Activated CD4-positive, alpha-beta T cell treated with anti-CD3 and anti-CD28 coated beads, Interleukin-10, Interleukin-2, amounts not matched to agents 100 ng/mL and 50 ng/mL, durations not matched to agents 16 hours and 8 hours (primary cell): ENCODE results near the gene TRERF1.
A peak's percentile ranks its signal among the peaks of the same experiment; 100 is the strongest.
"Not testable (repeated sequence)": the region's sequence is repeated elsewhere in the genome, so short reads cannot be mapped to it uniquely, and the experiment has no call there.

ENCODE experiments used
- DNase-seq: peaks from one replicate; pipeline ENCODE4 v3.0.0-alpha.2; 2020

TRERF1 gene, protein sequence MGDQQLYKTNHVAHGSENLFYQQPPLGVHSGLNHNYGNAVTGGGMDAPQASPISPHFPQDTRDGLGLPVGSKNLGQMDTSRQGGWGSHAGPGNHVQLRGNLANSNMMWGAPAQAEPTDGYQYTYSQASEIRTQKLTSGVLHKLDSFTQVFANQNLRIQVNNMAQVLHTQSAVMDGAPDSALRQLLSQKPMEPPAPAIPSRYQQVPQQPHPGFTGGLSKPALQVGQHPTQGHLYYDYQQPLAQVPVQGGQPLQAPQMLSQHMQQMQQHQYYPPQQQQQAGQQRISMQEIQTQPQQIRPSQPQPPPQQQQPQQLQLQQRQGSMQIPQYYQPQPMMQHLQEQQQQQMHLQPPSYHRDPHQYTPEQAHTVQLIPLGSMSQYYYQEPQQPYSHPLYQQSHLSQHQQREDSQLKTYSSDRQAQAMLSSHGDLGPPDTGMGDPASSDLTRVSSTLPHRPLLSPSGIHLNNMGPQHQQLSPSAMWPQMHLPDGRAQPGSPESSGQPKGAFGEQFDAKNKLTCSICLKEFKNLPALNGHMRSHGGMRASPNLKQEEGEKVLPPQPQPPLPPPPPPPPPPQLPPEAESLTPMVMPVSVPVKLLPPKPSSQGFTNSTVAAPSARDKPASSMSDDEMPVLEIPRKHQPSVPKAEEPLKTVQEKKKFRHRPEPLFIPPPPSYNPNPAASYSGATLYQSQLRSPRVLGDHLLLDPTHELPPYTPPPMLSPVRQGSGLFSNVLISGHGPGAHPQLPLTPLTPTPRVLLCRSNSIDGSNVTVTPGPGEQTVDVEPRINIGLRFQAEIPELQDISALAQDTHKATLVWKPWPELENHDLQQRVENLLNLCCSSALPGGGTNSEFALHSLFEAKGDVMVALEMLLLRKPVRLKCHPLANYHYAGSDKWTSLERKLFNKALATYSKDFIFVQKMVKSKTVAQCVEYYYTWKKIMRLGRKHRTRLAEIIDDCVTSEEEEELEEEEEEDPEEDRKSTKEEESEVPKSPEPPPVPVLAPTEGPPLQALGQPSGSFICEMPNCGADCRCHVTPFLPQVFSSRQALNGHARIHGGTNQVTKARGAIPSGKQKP (N-terminal part only)

GRCh38 chr6:42451333-42452170 is at the start of gene TRERF1:
Gene TRERF1, minus strand, starts transcription at chr6:42451926. Its CDS starts 182,336 bp downstream, at chr6:42269590.
- DNase-seq: peak; percentile 74

GRCh38 chr6:42498473-42499128 is 46.9 kb upstream of the TRERF1 start:
- no peak for DNase-seq

DNA sequence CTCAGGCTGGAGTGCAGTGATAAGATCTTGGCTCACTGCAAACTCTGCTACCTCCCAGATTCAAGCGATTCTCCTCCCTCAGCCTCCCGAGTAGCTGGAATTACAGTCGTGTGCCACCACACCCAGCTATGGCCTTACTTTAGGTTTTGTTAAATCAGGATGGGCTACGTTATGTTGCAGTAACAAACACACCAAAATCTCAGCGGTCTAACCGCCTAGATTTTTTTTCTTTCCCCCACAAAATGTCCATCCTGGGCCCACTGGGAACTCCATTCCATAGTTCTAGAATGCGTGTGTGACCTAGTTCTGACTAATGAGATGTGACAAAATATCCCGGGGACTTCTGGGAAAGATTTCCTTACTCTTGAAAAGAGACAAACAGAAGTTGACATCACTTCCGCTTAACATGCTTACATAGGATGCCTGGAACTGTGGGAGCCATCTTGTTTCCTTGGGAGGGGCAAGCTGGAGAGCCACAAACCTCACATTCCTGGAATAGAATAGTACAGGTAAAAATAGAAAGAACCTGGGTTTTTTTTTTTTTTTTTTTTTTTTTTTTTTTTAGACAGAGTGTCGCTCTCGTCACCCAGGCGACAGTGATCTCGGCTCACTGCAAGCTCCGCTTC is 42.3 kb upstream of the TRERF1 start:
- DNase-seq: no peak

DNA sequence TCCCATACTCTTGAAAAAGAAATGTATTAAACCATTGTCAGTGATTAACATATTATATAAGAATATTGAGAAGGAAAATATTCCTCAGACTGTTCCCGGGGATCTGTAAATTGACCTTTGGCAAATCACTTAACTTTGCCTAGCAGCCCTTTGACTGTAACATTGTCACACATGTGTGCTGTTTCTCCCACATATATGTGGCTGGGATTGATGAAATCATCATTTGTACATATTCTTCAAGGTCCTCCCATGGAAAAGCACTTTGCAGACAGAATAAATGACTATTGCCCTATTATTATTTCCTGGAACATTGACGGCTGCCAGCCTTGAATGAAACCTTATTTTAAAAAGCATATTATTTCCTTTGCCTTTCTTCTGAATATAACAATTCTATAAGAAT is 36.4 kb upstream of the TRERF1 start:
- no peak for DNase-seq

DNA sequence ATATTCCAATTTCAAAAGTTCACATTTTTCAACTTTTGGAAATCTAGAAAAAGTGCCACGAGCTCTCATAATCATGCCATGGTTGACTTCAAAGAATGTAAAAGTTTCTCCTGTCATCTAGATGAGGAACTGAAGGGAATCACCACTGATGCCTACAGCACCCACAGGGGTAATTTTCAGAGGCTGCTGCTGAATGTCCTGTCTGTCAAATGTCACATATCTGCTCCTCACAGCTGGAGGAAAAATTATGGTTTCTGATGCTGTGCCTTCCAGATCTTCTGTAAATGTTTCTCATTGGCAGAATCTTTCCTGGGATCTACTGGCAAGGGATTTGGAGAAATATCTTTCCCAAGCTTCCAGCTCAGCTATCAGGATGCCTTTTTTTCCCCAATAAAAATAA is 32.5 kb upstream of the TRERF1 start:
- DNase-seq: no peak

DNA sequence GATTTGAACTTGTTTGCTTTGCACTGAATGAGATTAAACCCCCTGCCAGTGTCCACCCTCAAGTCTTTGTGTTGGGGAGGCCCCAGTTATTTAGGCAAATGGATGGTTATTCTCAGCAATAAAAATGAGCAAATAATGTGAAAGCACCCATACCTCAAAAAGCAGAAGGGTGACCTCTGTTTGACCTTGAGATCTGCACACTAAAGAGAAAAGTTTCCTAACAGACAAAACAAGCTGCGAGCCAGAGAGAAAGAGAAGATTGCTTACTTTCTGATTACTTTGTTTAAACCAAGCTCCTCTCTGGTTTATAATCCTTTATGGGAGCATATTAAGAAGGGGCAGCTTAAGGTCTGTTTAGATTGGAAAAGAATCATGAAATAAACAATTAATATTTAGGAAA is 30.4 kb upstream of the TRERF1 start:
- no peak for DNase-seq

DNA sequence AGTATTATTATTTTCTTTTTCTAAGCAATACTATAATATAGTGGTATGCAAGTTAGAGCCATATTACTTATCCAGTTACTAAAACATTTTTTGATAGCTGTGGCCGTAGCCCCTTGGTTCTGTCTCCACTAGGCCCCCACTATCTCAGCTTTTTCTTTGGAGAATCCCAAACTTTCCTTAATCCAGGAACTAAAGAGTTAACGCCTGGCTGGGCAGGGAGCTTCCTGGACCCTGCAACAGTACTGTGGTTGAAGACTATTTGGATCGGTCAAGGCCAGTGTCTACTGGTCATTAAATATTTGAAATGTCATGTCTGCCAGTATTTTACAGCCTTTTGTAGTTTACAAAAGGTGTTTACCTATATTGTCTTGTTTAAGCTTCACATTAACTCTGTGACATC is 20.0 kb upstream of the TRERF1 start:
- no peak for DNase-seq

GRCh38 chr6:42471142-42471541 is 19.4 kb upstream of the TRERF1 start:
- DNase-seq: no peak

DNA sequence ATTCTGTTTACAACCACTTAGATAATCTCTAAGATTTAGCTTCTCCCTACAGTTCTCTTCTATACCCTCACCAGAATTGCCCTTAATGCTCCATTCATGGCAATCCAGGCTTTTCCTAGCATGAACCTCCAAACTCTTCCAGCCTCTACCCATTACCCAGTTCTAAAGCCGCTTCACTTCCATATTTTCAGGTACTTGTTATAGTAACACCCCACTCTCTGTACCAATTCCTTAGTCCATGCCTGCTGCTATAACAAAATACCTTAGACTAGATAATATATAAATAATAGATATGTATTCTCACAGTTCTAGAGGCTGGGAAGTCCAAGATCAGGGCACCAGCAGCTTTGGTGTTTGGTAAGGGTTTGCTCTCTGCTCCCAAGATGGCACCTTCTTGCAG is 16.5 kb upstream of the TRERF1 start:
- no peak for DNase-seq

- DNase-seq: no peak
These were observed 15.9 kb upstream of the TRERF1 start for GRCh38 chr6:42467651-42468050.

GRCh38 chr6:42466470-42466869 is 14.7 kb upstream of the TRERF1 start:
- not testable (repeated sequence) for DNase-seq

DNA sequence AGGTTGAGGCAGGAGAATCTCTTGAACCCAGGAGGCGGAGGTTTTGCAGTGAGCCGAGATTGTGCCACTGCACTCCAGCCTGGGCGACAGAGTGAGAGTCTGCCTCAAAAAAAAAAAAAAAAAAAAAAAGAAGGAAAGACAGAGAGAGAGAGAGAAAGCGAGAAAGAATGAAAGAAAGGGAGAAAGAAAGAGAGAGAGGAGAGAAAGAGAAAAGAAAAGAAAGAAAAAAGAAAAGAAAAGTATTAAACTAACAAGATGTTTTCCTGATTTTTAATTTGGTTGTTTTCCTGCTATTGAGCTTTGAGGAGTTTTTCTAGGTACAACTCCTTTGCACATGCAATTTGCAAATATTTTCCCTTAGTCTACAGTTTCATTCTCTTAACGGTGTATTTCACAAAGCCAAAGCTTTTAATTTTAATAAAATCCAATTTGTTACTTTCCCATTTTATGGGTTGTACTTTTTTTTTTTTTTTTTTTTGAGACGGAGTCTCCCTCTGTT is 10.8 kb upstream of the TRERF1 start:
- no peak for DNase-seq

GRCh38 chr6:42460883-42461282 is 9.2 kb upstream of the TRERF1 start:
- DNase-seq: no peak

DNA sequence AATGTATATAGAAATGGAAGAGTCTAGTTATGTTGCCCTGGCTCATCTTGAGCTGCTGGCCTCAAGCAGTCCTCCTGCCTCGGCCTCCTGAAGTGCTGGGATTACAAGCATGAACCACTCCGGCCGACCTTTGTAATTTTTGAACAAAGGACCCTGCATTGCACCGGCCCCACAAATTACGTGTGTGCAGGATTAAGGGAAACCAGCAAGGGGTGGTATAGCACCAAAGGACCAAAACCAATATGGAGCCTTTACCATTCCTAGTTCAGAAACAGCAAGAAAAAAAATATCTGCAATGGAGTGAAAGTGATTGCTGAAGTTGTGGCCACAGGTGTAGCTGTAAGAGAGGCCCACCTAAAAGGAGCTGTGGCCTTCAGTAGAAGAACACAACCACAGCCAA is 8.2 kb upstream of the TRERF1 start:
- DNase-seq: no peak

DNA sequence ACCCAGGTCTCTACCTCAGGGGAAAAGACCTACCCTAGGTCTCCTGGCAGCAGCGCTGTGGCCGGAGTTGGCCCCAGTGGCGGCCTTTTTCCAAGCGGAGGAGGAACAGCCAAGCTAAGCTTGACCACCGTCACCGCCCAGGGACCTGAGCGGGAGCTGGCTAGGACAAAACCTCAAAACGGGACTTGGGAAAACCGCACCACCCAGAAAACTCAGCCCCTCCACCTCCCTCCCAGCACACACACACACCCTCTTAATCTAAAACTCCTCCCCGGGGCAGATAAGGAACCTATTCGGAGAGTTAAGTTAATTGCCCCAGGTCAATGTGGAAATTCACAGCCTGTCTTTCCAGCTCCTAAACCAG is 2.7 kb upstream of the TRERF1 start:
- DNase-seq: no peak

DNA sequence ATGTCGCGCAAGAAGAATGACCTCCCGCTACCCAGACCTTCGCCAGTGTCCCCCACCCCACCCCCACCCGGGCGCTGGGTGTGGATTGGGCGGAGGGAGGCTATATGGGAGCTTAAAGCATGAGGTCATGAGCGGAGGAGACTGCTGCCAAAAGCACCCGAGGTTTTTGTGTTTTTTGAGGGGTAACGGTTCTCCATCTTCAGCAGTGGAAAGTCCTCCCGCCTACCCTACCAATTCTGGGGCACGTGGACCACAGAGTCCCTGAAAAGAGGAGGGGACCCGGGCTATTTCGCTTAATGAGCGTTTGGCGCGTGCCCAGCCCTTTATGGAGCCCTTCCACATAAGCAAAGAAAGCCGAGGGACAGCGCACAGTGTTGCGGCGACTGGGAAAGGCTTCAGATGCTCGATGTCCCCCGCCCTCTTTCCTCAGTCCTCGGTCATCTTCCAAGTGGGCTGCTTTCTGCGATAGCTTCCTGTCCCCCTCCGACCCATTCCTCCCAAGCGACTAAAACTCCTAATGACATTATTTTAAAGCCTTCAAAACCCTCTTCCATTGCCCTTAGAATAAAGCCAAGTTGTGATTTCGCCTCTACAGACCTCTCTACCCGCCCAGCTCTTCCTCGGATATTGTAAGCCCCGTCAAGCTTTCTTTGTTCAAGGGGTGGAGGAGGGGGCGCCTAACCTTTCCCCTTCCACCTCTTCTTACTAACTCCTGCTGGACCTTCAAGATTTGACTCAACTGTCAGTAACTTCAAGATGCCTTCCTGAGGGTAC is 2.1 kb upstream of the TRERF1 start:
- DNase-seq: peak; percentile 26

DNA sequence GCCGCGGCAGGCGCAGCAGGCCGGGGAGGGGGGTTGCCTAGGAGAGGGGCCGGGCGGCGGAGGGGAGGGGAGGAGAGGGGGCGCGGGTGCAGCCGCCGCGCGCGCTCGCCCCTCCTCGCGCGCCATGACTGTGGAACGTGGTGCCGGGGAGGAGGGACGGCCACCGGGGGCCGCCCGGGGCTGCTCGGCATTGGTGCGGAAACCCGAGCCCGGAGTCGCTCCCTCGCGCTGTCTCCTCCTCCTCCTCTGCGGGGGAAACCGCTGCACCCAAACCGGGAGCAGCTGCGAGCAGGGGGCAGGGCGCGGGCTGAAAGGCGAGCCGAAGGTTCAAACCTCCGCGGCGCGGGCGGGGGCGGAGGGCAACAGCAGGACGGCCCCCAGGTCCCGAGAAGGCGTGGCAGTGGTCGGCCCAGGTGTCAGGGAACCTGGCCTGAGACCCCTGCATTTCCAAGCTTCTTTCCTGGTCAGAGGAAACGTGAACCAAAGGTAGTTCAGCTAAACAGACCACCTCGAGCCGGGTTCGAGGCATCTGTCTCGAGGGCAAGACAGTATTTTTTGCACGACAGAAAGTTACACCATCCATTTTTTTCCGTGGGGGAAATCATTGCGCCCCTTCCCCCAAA is 1.4 kb upstream of the TRERF1 start:
- DNase-seq: peak; percentile 89

- peak; percentile 69 for DNase-seq
These were observed 675 bp upstream of the TRERF1 start for GRCh38 chr6:42452171-42453030.
